Peyer's patch (tissue), 4 donors: Measurements from ENCODE around the gene CDY2A.
"Not testable (repeated sequence)": the region's sequence is repeated elsewhere in the genome, so short reads cannot be mapped to it uniquely, and the experiment has no call there.

Experiments used
- POLR2A ChIP-seq, 2 donors: fragments of 450-650 bp; IDR thresholded peaks; one replicate each; pipeline ENCODE4 v1.5.1; 2017; ENCODE audit warnings: antibody characterized with exemption in 2 of 2, mild to moderate bottlenecking in 2 of 2, moderate library complexity in 2 of 2
- TF ChIP-seq, protein P1 (sequence below), 6 experiments: fragments of 450-650 bp in 4 of 6; fragments of 200-600 bp in 2 of 6; sonication (generic) in 1 of 6; IDR thresholded peaks; one replicate each; pipeline ENCODE4 v1.5.1; 2017 to 2019; ENCODE audit warnings: antibody characterized with exemption in 6 of 6, mild to moderate bottlenecking in 3 of 6, moderate library complexity in 1 of 6

- TF ChIP-seq, protein P1, sequence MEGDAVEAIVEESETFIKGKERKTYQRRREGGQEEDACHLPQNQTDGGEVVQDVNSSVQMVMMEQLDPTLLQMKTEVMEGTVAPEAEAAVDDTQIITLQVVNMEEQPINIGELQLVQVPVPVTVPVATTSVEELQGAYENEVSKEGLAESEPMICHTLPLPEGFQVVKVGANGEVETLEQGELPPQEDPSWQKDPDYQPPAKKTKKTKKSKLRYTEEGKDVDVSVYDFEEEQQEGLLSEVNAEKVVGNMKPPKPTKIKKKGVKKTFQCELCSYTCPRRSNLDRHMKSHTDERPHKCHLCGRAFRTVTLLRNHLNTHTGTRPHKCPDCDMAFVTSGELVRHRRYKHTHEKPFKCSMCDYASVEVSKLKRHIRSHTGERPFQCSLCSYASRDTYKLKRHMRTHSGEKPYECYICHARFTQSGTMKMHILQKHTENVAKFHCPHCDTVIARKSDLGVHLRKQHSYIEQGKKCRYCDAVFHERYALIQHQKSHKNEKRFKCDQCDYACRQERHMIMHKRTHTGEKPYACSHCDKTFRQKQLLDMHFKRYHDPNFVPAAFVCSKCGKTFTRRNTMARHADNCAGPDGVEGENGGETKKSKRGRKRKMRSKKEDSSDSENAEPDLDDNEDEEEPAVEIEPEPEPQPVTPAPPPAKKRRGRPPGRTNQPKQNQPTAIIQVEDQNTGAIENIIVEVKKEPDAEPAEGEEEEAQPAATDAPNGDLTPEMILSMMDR (IDR thresholded peaks at IDR 0.05) = not testable (repeated sequence)
- TF ChIP-seq POLR2A (IDR thresholded peaks at IDR 0.05) = not testable (repeated sequence)
These were observed 22.8 kb downstream of the CDY2A start for GRCh38 chrY:18048149-18049040.
